Mesenchymal stem cell (in vitro differentiated cells and primary cell): ENCODE data around the gene GGN.
"Not testable (repeated sequence)": the region's sequence is repeated elsewhere in the genome, so short reads cannot be mapped to it uniquely, and the experiment has no call there.

Source experiments
- DNase-seq: peaks from one replicate; pipeline ENCODE4 v3.0.0-alpha.2; 2013
- H2AFZ ChIP-seq: one replicate; pipeline ENCODE4 v1.6.1; 2013; ENCODE audit warnings: low read depth, mild to moderate bottlenecking, control low read depth, inconsistent platforms, low read length, moderate library complexity
- H2AK5ac ChIP-seq: 2 replicates; pipeline ENCODE4 v1.6.1; 2013; ENCODE audit warnings: low read length, moderate library complexity, mild to moderate bottlenecking, inconsistent platforms; ENCODE audit not compliant: severe bottlenecking
- H2BK120ac ChIP-seq: one replicate; pipeline ENCODE4 v1.6.1; 2013; ENCODE audit warnings: low read depth, mild to moderate bottlenecking, inconsistent platforms, low read length, moderate library complexity
- H2BK12ac ChIP-seq, 2 experiments: one replicate each; pipeline ENCODE4 v1.6.1; 2013; ENCODE audit warnings: inconsistent platforms in 2 of 2, low read length in 2 of 2, mild to moderate bottlenecking in 2 of 2, moderate library complexity in 2 of 2, control low read depth in 1 of 2
- H2BK15ac ChIP-seq: one replicate; pipeline ENCODE4 v1.6.1; 2013; ENCODE audit warnings: mild to moderate bottlenecking, low read depth, inconsistent platforms; ENCODE audit not compliant: poor library complexity, severe bottlenecking
- H2BK5ac ChIP-seq: 2 replicates; pipeline ENCODE4 v1.6.1; 2013; ENCODE audit warnings: low read depth, mild to moderate bottlenecking, low read length, control low read depth, inconsistent platforms; ENCODE audit not compliant: poor library complexity, severe bottlenecking
- H3K14ac ChIP-seq, 2 experiments: one replicate each; pipeline ENCODE4 v1.6.1; 2013; ENCODE audit warnings: inconsistent platforms in 2 of 2, low read length in 2 of 2, control low read depth in 1 of 2, mild to moderate bottlenecking in 1 of 2, moderate library complexity in 1 of 2
- H3K18ac ChIP-seq, 2 experiments: one replicate each; pipeline ENCODE4 v1.6.1; 2013; ENCODE audit warnings: inconsistent platforms in 2 of 2, low read length in 2 of 2, control low read depth in 1 of 2, low read depth in 1 of 2, mild to moderate bottlenecking in 1 of 2
- H3K23ac ChIP-seq, 2 experiments: one replicate each; pipeline ENCODE4 v1.6.1; 2013; ENCODE audit warnings: inconsistent platforms in 2 of 2, low read length in 2 of 2, mild to moderate bottlenecking in 2 of 2, moderate library complexity in 2 of 2, control low read depth in 1 of 2
- H3K27ac ChIP-seq: 2 replicates; pipeline ENCODE4 v1.5.1; 2013; ENCODE audit warnings: mild to moderate bottlenecking, moderate library complexity, low read length, control low read depth, inconsistent platforms; ENCODE audit not compliant: poor library complexity, severe bottlenecking
- H3K27me3 ChIP-seq, 2 experiments: 2 replicates each; pipeline versions ENCODE4 v1.6.1 to v1.7.0; 2013; ENCODE audit warnings: low read length in 2 of 2, mild to moderate bottlenecking in 2 of 2, moderate library complexity in 2 of 2, control low read depth in 1 of 2, inconsistent platforms in 1 of 2; ENCODE audit not compliant: control insufficient read depth in 1 of 2, insufficient read depth in 1 of 2
- H3K36me3 ChIP-seq, 2 experiments: 2 replicates each; pipeline versions ENCODE4 v1.6.1 to v1.7.0; 2013; ENCODE audit warnings: low read length in 2 of 2, control low read depth in 1 of 2, inconsistent platforms in 1 of 2, low read depth in 1 of 2, mild to moderate bottlenecking in 1 of 2; ENCODE audit not compliant: insufficient read depth in 2 of 2, control insufficient read depth in 1 of 2
- H3K4ac ChIP-seq, 2 experiments: one replicate each; pipeline ENCODE4 v1.6.1; 2013; ENCODE audit warnings: inconsistent platforms in 2 of 2, low read length in 2 of 2, mild to moderate bottlenecking in 2 of 2, moderate library complexity in 2 of 2, control low read depth in 1 of 2, low read depth in 1 of 2
- H3K4me1 ChIP-seq: 2 replicates; pipeline ENCODE4 v1.6.1; 2013; ENCODE audit warnings: low read depth, low read length, control low read depth; ENCODE audit not compliant: control insufficient read depth, insufficient read depth
- H3K4me2 ChIP-seq: 2 replicates; pipeline ENCODE4 v1.6.1; 2013; ENCODE audit warnings: low read length, mild to moderate bottlenecking, inconsistent platforms; ENCODE audit not compliant: poor library complexity, severe bottlenecking
- H3K4me3 ChIP-seq, 2 experiments: 2 replicates each; pipeline versions ENCODE4 v1.5.1 to v1.7.0; 2013; ENCODE audit warnings: low read length in 2 of 2, mild to moderate bottlenecking in 2 of 2, control low read depth in 1 of 2, low read depth in 1 of 2; ENCODE audit not compliant: insufficient read depth in 1 of 2
- H3K79me1 ChIP-seq: replicated peaks from 2 replicates; pipeline ENCODE4 v1.6.1; 2013; ENCODE audit warnings: mild to moderate bottlenecking, control low read depth, low read length, inconsistent platforms; ENCODE audit not compliant: poor library complexity, severe bottlenecking
- H3K9ac ChIP-seq: 2 replicates; pipeline ENCODE4 v1.7.0; 2013; ENCODE audit warnings: mild to moderate bottlenecking, low read length, moderate library complexity
- H3K9me3 ChIP-seq: 2 replicates; pipeline ENCODE4 v1.7.0; 2013; ENCODE audit warnings: mild to moderate bottlenecking, low read length; ENCODE audit not compliant: control insufficient read depth
- H4K8ac ChIP-seq: one replicate; pipeline ENCODE4 v1.6.1; 2013; ENCODE audit warnings: inconsistent platforms, mild to moderate bottlenecking, low read length, moderate library complexity
- H4K91ac ChIP-seq: one replicate; pipeline ENCODE4 v1.6.1; 2013; ENCODE audit warnings: mild to moderate bottlenecking, low read length, inconsistent platforms
- WGBS: methylation state at CpG from one replicate; pipeline ENCODE4 v1.1.7; 2013; ENCODE audit warnings: mixed read lengths; 5-methylcytosine and 5-hydroxymethylcytosine counted together

Gene GGN

DNA sequence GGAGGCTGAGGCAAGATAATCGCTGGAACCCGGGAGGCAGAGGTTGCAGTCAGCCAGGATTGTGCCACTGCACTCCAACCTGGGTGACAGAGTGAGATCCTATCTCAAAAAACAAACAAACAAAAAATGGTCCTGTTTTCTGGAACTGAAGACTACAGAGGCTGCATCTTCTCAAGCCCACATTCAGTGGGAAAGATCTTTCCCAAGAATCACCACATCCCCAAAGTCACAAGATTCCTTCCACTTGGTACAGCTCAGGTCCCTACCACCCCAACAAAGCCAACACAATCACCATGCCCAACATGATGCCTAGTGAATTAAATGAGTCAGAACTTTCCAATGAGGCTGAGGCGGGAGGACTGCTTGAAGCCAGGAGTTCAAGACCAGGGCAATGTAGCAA is 37.0 kb downstream of the GGN start:
- no peak overlapping the region for H2AK5ac ChIP-seq
- no peak overlapping the region for H3K23ac ChIP-seq
- H3K18ac ChIP-seq, result no peak overlapping the region
- no peak overlapping the region for H2AFZ ChIP-seq
- no peak overlapping the region for H2BK5ac ChIP-seq
- DNase-seq, result no peak
- H2BK12ac ChIP-seq, result no peak overlapping the region
- H3K36me3 ChIP-seq, result no peaks in the 10 kb centered on the region
- H4K8ac ChIP-seq, result no peak overlapping the region
- H3K27ac ChIP-seq, result no peak overlapping the region
- H3K9me3 ChIP-seq, result no peaks in the 10 kb centered on the region
- 79% methylated on average over 3 of the region's 3 CpGs for WGBS
- no peaks in the 10 kb centered on the region for H3K79me1 ChIP-seq
- H2BK120ac ChIP-seq, result no peak overlapping the region
- no peak overlapping the region for H2BK15ac ChIP-seq
- H3K14ac ChIP-seq, result no peak overlapping the region
- H3K4me1 ChIP-seq, result peaks cover 2% of the 10 kb centered on the region
- H3K4ac ChIP-seq, result no peak overlapping the region
- no peak overlapping the region for H4K91ac ChIP-seq
- peaks cover 13 to 44% of the 10 kb centered on the region in 2 experiments for H3K27me3 ChIP-seq
- no peak overlapping the region for H3K9ac ChIP-seq
- H3K4me2 ChIP-seq, result no peak overlapping the region
- no peak overlapping the region for H3K4me3 ChIP-seq

DNA sequence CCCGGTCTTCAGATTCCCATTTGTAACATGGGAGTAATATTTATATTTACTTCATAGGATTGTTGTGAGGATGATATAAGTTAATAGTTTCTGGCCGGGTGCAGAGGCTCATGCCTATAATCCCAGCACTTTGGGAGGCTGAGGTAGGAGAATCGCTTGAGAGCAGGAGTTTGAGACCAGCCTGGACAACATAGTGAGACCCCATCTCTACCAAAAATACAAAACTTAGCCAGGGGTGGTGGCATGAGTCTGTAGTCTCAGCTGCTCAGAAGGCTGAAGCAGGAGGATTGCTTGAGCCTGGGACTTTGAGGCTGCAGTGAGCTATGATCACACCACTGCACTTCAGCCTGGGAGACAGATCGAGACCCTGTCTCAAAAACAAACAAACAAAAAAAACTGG is 41.0 kb downstream of the GGN start:
- Histone ChIP-seq H3K23ac (no peak overlapping the region), H3K27ac (no peak overlapping the region), H3K4me3 (no peak overlapping the region), H2BK5ac (no peak overlapping the region), H3K18ac (no peak overlapping the region), H3K79me1 (no peaks in the 10 kb centered on the region), H3K4me1 (peaks cover under 1% of the 10 kb centered on the region), H2AFZ (no peak overlapping the region), H3K4me2 (no peak overlapping the region), H3K36me3 (no peaks in the 10 kb centered on the region), H3K4ac (no peak overlapping the region), H2AK5ac (no peak overlapping the region), H2BK15ac (no peak overlapping the region), H2BK120ac (no peak overlapping the region), H3K14ac (no peak overlapping the region), H3K27me3 (peaks cover 2 to 17% of the 10 kb centered on the region in 2 experiments), H3K9ac (no peak overlapping the region), H4K8ac (no peak overlapping the region), H2BK12ac (no peak overlapping the region), H4K91ac (no peak overlapping the region), H3K9me3 (no peaks in the 10 kb centered on the region)
- WGBS, result 19% methylated on average over 1 of the region's 4 CpGs
- no peak for DNase-seq

DNA sequence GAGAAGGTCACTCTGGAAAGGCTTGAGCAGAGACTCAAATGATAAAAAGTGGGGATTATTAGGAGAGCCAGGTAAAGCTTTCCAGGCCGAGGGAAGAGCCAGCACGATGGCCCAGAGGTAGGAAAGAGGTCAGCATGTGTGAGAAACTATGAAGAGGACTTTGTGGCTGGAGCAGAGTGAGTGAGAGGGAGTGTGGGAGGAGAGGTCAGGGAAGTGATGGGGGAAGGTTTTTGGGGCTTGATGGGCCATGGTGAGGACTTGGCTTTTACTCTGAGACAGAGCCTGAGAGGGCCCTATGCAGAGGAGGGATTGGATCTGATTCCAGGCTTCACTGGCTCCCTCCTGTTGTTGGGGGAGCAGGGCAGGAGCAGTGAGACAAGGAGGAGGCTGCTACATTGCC is 46.9 kb downstream of the GGN start:
- H3K18ac ChIP-seq, result no peak overlapping the region
- H3K4me2 ChIP-seq, result no peak overlapping the region
- no peak overlapping the region for H4K8ac ChIP-seq
- H3K27ac ChIP-seq, result no peak overlapping the region
- no peak overlapping the region for H3K4me3 ChIP-seq
- no peak overlapping the region for H2BK12ac ChIP-seq
- no peak overlapping the region for H2AFZ ChIP-seq
- H2BK15ac ChIP-seq, result no peak overlapping the region
- no peaks in the 10 kb centered on the region for H3K27me3 ChIP-seq
- WGBS, result 77% methylated on average over 2 of the region's 2 CpGs
- no peaks in the 10 kb centered on the region for H3K79me1 ChIP-seq
- H2AK5ac ChIP-seq, result no peak overlapping the region
- no peak overlapping the region for H2BK120ac ChIP-seq
- H3K9ac ChIP-seq, result no peak overlapping the region
- no peaks in the 10 kb centered on the region for H3K36me3 ChIP-seq
- no peak overlapping the region for H4K91ac ChIP-seq
- H3K4me1 ChIP-seq, result peaks cover 4% of the 10 kb centered on the region
- no peak overlapping the region for H2BK5ac ChIP-seq
- DNase-seq, result no peak
- no peak overlapping the region for H3K4ac ChIP-seq
- no peak overlapping the region for H3K14ac ChIP-seq
- no peaks in the 10 kb centered on the region for H3K9me3 ChIP-seq
- no peak overlapping the region for H3K23ac ChIP-seq

DNA sequence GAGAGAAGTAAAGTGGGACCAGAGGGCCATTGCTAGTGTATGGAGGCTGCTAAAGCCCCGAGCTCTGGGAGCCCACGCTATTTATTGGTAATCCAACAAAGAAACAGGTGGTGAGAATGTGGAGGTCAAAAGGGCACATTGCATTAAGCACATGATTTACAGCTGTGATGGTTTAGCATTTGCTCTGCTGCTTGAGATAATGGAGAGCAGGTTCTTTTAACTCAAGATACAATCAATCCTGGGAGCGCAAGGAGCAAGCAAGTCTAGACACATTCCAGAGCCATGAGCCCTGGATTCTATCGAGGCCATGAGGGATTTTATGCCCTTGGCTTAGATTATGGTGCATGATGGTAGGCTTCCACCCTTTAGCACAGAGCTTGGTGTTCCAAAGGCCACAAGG is 48.8 kb downstream of the GGN start:
- not testable (repeated sequence) for H2BK120ac ChIP-seq, H2BK5ac ChIP-seq, H3K27me3 ChIP-seq, H3K4me1 ChIP-seq, H3K23ac ChIP-seq, H3K36me3 ChIP-seq, H3K9me3 ChIP-seq, H2BK15ac ChIP-seq, H2AK5ac ChIP-seq, H3K4me3 ChIP-seq, H3K4ac ChIP-seq, H4K91ac ChIP-seq, H4K8ac ChIP-seq, H2BK12ac ChIP-seq, H2AFZ ChIP-seq, H3K27ac ChIP-seq, H3K18ac ChIP-seq, H3K4me2 ChIP-seq, H3K14ac ChIP-seq, H3K79me1 ChIP-seq, H3K9ac ChIP-seq
- 56% methylated on average over 3 of the region's 4 CpGs for WGBS
- DNase-seq, result peak; percentile 34
